Upper lobe of left lung (tissue), 4 donors: ENCODE measurements around the gene HSD17B10.

ENCODE experiments used
- EP300 ChIP-seq, 4 donors: sonication (generic); formaldehyde crosslinking; IDR thresholded peaks; one replicate each; pipeline ENCODE4 v1.5.1; 2017; ENCODE audit warnings: antibody characterized with exemption in 4 of 4, control low read depth in 2 of 4
- POLR2A ChIP-seq, 4 donors: fragments of 450-650 bp; IDR thresholded peaks; one replicate each; pipeline ENCODE4 v1.5.1; 2016 to 2017; ENCODE audit warnings: antibody characterized with exemption in 4 of 4, mild to moderate bottlenecking in 2 of 4
- POLR2AphosphoS5 ChIP-seq, 2 donors: sonication (generic); formaldehyde crosslinking; IDR thresholded peaks; one replicate each; pipeline ENCODE4 v1.5.1; 2017; ENCODE audit warnings: antibody characterized with exemption in 2 of 2
- TF ChIP-seq, protein P1 (sequence below), 6 experiments: fragments of 450-650 bp in 4 of 6; fragments of 200-600 bp in 2 of 6; sonication (generic) in 2 of 6; IDR thresholded peaks; one replicate each; pipeline ENCODE4 v1.5.1; 2016 to 2019; ENCODE audit warnings: antibody characterized with exemption in 6 of 6

DNA sequence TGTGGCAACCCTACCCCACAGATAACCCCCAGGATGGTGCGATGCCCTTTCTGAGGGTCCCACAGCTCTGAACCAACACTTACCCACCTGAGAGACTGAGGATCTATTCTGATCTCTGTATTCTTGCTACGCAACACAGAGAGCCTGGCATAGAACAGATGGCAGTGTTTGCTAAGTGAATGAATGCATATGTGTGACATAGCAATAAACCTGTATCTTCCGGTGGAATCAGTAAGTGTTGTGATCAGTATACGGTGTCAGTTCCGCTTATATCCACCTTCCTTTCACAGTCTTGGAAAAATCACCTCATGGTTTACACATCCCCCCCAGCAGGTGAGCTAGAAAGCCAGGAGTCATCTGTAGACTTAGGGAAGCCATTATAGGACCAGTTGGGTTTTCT lies 5.9 kb upstream of the HSD17B10 start:
- TF ChIP-seq, protein P1, sequence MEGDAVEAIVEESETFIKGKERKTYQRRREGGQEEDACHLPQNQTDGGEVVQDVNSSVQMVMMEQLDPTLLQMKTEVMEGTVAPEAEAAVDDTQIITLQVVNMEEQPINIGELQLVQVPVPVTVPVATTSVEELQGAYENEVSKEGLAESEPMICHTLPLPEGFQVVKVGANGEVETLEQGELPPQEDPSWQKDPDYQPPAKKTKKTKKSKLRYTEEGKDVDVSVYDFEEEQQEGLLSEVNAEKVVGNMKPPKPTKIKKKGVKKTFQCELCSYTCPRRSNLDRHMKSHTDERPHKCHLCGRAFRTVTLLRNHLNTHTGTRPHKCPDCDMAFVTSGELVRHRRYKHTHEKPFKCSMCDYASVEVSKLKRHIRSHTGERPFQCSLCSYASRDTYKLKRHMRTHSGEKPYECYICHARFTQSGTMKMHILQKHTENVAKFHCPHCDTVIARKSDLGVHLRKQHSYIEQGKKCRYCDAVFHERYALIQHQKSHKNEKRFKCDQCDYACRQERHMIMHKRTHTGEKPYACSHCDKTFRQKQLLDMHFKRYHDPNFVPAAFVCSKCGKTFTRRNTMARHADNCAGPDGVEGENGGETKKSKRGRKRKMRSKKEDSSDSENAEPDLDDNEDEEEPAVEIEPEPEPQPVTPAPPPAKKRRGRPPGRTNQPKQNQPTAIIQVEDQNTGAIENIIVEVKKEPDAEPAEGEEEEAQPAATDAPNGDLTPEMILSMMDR (IDR thresholded peaks at IDR 0.05), result no peak
- TF ChIP-seq POLR2A (IDR thresholded peaks at IDR 0.05), result no peak
- TF ChIP-seq POLR2AphosphoS5 (IDR thresholded peaks at IDR 0.05), result no peak
- TF ChIP-seq EP300 (IDR thresholded peaks at IDR 0.05), result no peak
